H1 (cell line): ENCODE results near the gene BTBD7. TPM values are rescaled to one million over a fixed set of nuclear protein-coding genes. Genes with fewer than 3 reads are reported as not detected.

Experiments
- EZH2 ChIP-seq: fragments of 200-600 bp; sonication (generic); IDR thresholded peaks from 2 replicates; pipeline ENCODE4 v1.7.1; 2012; ENCODE audit warnings: low read depth, mild to moderate bottlenecking, moderate library complexity, low read length, inconsistent platforms; ENCODE audit not compliant: severe bottlenecking
- GABPA ChIP-seq: IDR thresholded peaks from 2 replicates; pipeline ENCODE4 v1.6.1; 2011; ENCODE audit warnings: mild to moderate bottlenecking, low read length, moderate library complexity, borderline replicate concordance; ENCODE audit not compliant: insufficient read depth
- JUND ChIP-seq: IDR thresholded peaks from 2 replicates; pipeline ENCODE4 v1.6.1; 2011; ENCODE audit warnings: mild to moderate bottlenecking, improper control_type of control experiment, low read length
- SIX5 ChIP-seq: IDR thresholded peaks from 2 replicates; pipeline ENCODE4 v1.6.1; 2011; ENCODE audit warnings: mild to moderate bottlenecking, low read depth, low read length
- polyA plus RNA-seq, 7 experiments: library from polyadenylated mRNA; depleted of rRNA in 3 of 7; stranded (reverse) in 5 of 7; unstranded in 2 of 7; fragments of >200 nt in 5 of 7; fragments of 200-250 nt in 2 of 7; gene quantifications; 1 replicate in 5 of 7; 2 replicates in 1 of 7; 4 replicates in 1 of 7; pipeline versions ENCODE4 v1.2.1 to v1.2.3, GENCODE V29; 2011 to 2013; ENCODE audit warnings: missing spikeins in 2 of 7, mixed read lengths in 2 of 7
- total RNA-seq: library from RNA; stranded (reverse); fragmentation: NEBNext Ultra II Directional; extraction: Animal tissue kit (Norgen Biotek cat#: 25700); gene quantifications from 2 replicates; pipeline ENCODE4 v1.2.1, GENCODE V29; 2021

The BTBD7 gene
- total and polyA plus RNA-seq, 2 of the 8 experiments (the other 6 are each of a cell fraction or from before 2014, with no cell fraction given): 12.1 to 46.1 TPM

GRCh38 chr14:93308686-93309345, 24.0 kb downstream of the BTBD7 start (continued):
- no peak for TF ChIP-seq EZH2
- TF ChIP-seq JUND: no peak
- no peak for TF ChIP-seq SIX5
- no peak for TF ChIP-seq GABPA
